HepG2 (cell line): Measurements from ENCODE around the gene RASA2. TPM values are rescaled to one million over a fixed set of nuclear protein-coding genes. Genes with fewer than 3 reads are reported as not detected.

Source experiments
- ATAC-seq: fragments of 200-7000 bp; cut with Tn5 transposase; 3 replicates; pipeline ENCODE4 v1.9.1; 2020; ENCODE audit warnings: mild to moderate bottlenecking, moderate library complexity
- BruUV-seq: library from RNA; stranded (reverse); fragments of 400-500 nt; replicated peaks from 2 replicates; lab custom pipeline; 2021; lab: Mats Ljungman, UMichigan
- CTCF ChIA-PET: fragments of 300-600 bp; formaldehyde crosslinking; extraction: SDS; loops from one replicate; lab custom pipeline; 2021; ENCODE audit warnings: low total read pairs, inconsistent platforms, low intra/inter-chr PET ratio; lab: Yijun Ruan, JAX
- POLR2A ChIA-PET: fragments of 350-600 bp; sonication (Branson Sonifier 250); formaldehyde crosslinking; loops from one replicate; lab custom pipeline; 2020; ENCODE audit warnings: antibody characterized with exemption, inconsistent platforms; lab: Yijun Ruan, JAX
- DNase-seq: peaks from one replicate; pipeline ENCODE4 v3.0.0-alpha.2; 2015; ENCODE audit warnings: low spot score
- FAIRE-seq: peaks from 3 replicates; lab custom pipeline; 2011; peaks lifted over from hg19 to GRCh38; lab: Jason Lieb, UNC
- H2AFZ ChIP-seq: one replicate; pipeline ENCODE4 v1.6.1; 2011; ENCODE audit warnings: low read length, inconsistent platforms
- H3K27ac ChIP-seq: fragments of 300-600 bp; 3 replicates; pipeline ENCODE4 v1.8.0; 2011; ENCODE audit warnings: mixed run types, mild to moderate bottlenecking, mixed read lengths, low read length, inconsistent platforms; ENCODE audit not compliant: insufficient read depth; ENCODE audit errors: extremely low read length
- H3K27me3 ChIP-seq, 2 experiments: fragments of 200-600 bp in 1 of 2; 2 replicates in 1 of 2; 3 replicates in 1 of 2; pipeline versions ENCODE4 v1.6.0 to v1.8.0; 2011; ENCODE audit warnings: low read length in 2 of 2, mild to moderate bottlenecking in 2 of 2, moderate library complexity in 2 of 2, inconsistent platforms in 1 of 2; ENCODE audit not compliant: insufficient read depth in 2 of 2, control insufficient read depth in 1 of 2
- H3K36me3 ChIP-seq, 2 experiments: fragments of 200-600 bp in 1 of 2; replicated peaks in 1 of 2; 2 replicates in 1 of 2; 3 replicates in 1 of 2; pipeline versions ENCODE4 v1.5.1 to v1.8.0; 2011; ENCODE audit warnings: low read length in 2 of 2, inconsistent platforms in 1 of 2; ENCODE audit not compliant: insufficient read depth in 2 of 2, control insufficient read depth in 1 of 2
- H3K4me1 ChIP-seq: 2 replicates; pipeline ENCODE4 v1.5.1; 2012; ENCODE audit warnings: low read length, inconsistent platforms; ENCODE audit not compliant: insufficient read depth
- H3K4me2 ChIP-seq: 2 replicates; pipeline ENCODE4 v1.6.0; 2011; ENCODE audit warnings: low read depth, low read length, inconsistent platforms
- H3K4me3 ChIP-seq, 3 experiments: fragments of 200-600 bp in 1 of 3; sonication (generic), shearing (Covaris generic) in 1 of 3; replicated peaks in 1 of 3; 2 replicates each; pipeline ENCODE4 v1.5.1; 2011 to 2016; ENCODE audit warnings: low read length in 3 of 3, inconsistent platforms in 2 of 3, low read depth in 2 of 3, mild to moderate bottlenecking in 2 of 3, control low read depth in 1 of 3, mixed read lengths in 1 of 3; ENCODE audit not compliant: insufficient read depth in 1 of 3
- H3K79me2 ChIP-seq: one replicate; pipeline ENCODE4 v1.6.1; 2011; ENCODE audit warnings: low read length, inconsistent platforms; ENCODE audit not compliant: insufficient read depth
- H3K9ac ChIP-seq: 2 replicates; pipeline ENCODE4 v1.6.0; 2011; ENCODE audit warnings: mild to moderate bottlenecking, low read depth, low read length, inconsistent platforms; ENCODE audit not compliant: insufficient read depth
- H3K9me3 ChIP-seq: 2 replicates; pipeline ENCODE4 v1.5.1; 2012; ENCODE audit warnings: mild to moderate bottlenecking, low read length
- H4K20me1 ChIP-seq: 2 replicates; pipeline ENCODE4 v1.6.0; 2011; ENCODE audit warnings: inconsistent platforms, mild to moderate bottlenecking, low read length, moderate library complexity; ENCODE audit not compliant: insufficient read depth
- ATAD3A ChIP-seq: sonication (generic); formaldehyde crosslinking; IDR thresholded peaks from 2 replicates; pipeline ENCODE4 v1.4.0; 2020; ENCODE audit warnings: missing genetic modification reagents
- BHLHE40 ChIP-seq: IDR thresholded peaks from 2 replicates; pipeline ENCODE4 v1.6.1; 2011; ENCODE audit warnings: low read length, improper control_type of control experiment
- HNF1B ChIP-seq: sonication (generic); formaldehyde crosslinking; IDR thresholded peaks from 2 replicates; pipeline ENCODE4 v1.5.1; 2020; ENCODE audit warnings: mild to moderate bottlenecking, moderate library complexity, missing genetic modification reagents
- MYNN ChIP-seq: sonication (generic); formaldehyde crosslinking; IDR thresholded peaks from 2 replicates; pipeline ENCODE4 v1.4.0; 2020; ENCODE audit warnings: mild to moderate bottlenecking, low read depth, missing genetic modification reagents
- NFE2 ChIP-seq: sonication (generic); formaldehyde crosslinking; IDR thresholded peaks from 2 replicates; pipeline ENCODE4 v1.4.0; 2020; ENCODE audit warnings: missing genetic modification reagents
- NFE2L2 ChIP-seq: fragments of 150-350 bp; IDR thresholded peaks from 2 replicates; pipeline ENCODE4 v1.6.1; 2014; ENCODE audit warnings: low read length
- PBX2 ChIP-seq: IDR thresholded peaks from 2 replicates; pipeline ENCODE4 v1.6.1; 2016; ENCODE audit warnings: control low read depth
- PREB ChIP-seq: sonication (generic); formaldehyde crosslinking; IDR thresholded peaks from 2 replicates; pipeline ENCODE4 v1.4.0; 2020; ENCODE audit warnings: missing genetic modification reagents
- RFX1 ChIP-seq: fragments of 450-650 bp; IDR thresholded peaks from 2 replicates; pipeline ENCODE4 v1.6.1; 2017
- SIN3B ChIP-seq: fragments of 150-350 bp; IDR thresholded peaks from 2 replicates; pipeline ENCODE4 v1.6.1; 2014; ENCODE audit warnings: low read length
- ZNF234 ChIP-seq: sonication (generic); formaldehyde crosslinking; conservative IDR thresholded peaks from 2 replicates; pipeline ENCODE4 v1.5.1; 2020; ENCODE audit warnings: mild to moderate bottlenecking, missing genetic modification reagents
- ZNF282 ChIP-seq: fragments of 450-650 bp; IDR thresholded peaks from 2 replicates; pipeline ENCODE4 v1.6.1; 2018; ENCODE audit not compliant: partially characterized antibody
- ZNF543 ChIP-seq: sonication (generic); formaldehyde crosslinking; IDR thresholded peaks from 2 replicates; pipeline ENCODE4 v1.4.0; 2020; ENCODE audit warnings: mild to moderate bottlenecking, missing genetic modification reagents
- ZNF569 ChIP-seq: sonication (generic); formaldehyde crosslinking; IDR thresholded peaks from 2 replicates; pipeline ENCODE4 v1.5.0; 2020; ENCODE audit warnings: mild to moderate bottlenecking, missing genetic modification reagents, moderate library complexity, borderline replicate concordance
- ZNF597 ChIP-seq: sonication (generic); formaldehyde crosslinking; IDR thresholded peaks from 2 replicates; pipeline ENCODE4 v1.5.0; 2020; ENCODE audit warnings: missing genetic modification reagents
- WGBS: methylation state at CpG from one replicate; pipeline ENCODE4 v1.1.6; 2017; ENCODE audit warnings: low lambda C conversion rate; 5-methylcytosine and 5-hydroxymethylcytosine counted together
- in situ Hi-C: cut with HindIII; loops from 2 replicates; pipeline ENCODE4 v1.10.0; 2017; ENCODE audit warnings: low pct_unique_long_range_greater_than_20kb; ENCODE audit not compliant: extremely low pct_ligation_motif_present
- intact Hi-C: fragments of 100-400 bp; cut with micrococcal nuclease; formaldehyde crosslinking; loops from one replicate; pipeline ENCODE4 v1.10.0; 2022; ENCODE audit not compliant: unreplicated experiment
- polyA plus RNA-seq, 8 experiments: library from polyadenylated mRNA; depleted of rRNA in 3 of 8; stranded (reverse) in 7 of 8; unstranded in 1 of 8; fragments of >200 nt; fragmentation: Illumina TruSeq in 4 of 8; extraction: Trizol in 4 of 8; gene quantifications; 2 replicates each; pipeline versions ENCODE4 v1.2.1 to v1.2.3, GENCODE V29; 2011 to 2016; ENCODE audit warnings: low read depth in 4 of 8, missing spikeins in 1 of 8, mixed read lengths in 1 of 8; ENCODE audit not compliant: insufficient read depth in 1 of 8
- total RNA-seq, 5 experiments: library from RNA; depleted of rRNA; stranded (reverse); fragments of >200 nt; fragmentation: Illumina TruSeq; extraction: Trizol; gene quantifications; 2 replicates each; pipeline ENCODE4 v1.2.3, GENCODE V29; 2016; ENCODE audit warnings: low read depth in 1 of 5

Gene RASA2
- total and polyA plus RNA-seq, 2 of the 13 experiments (the other 11 are each of a cell fraction or from before 2014, with no cell fraction given), result 5.4 to 8.5 TPM

- Histone ChIP-seq H4K20me1 (no peaks in the 10 kb centered on the region), H3K79me2 (no peaks in the 10 kb centered on the region), H3K4me2 (no peak overlapping the region; the same call in 1 of the 2 replicates), H2AFZ (no peak overlapping the region), H3K36me3 (no peaks in the 10 kb centered on the region), H3K27ac (no peak overlapping the region), H3K9me3 (no peaks in the 10 kb centered on the region), H3K9ac (no peak overlapping the region), H3K4me1 (peaks cover 25% of the 10 kb centered on the region), H3K27me3 (peaks cover 0 to 3% of the 10 kb centered on the region in 2 experiments; a peak in 2 of 5 replicates), H3K4me3 (no peak overlapping the region)
- intact Hi-C loops (no loop called here), in situ Hi-C loops (no loop called here)
- BruUV-seq, result no TSS peak
- POLR2A ChIA-PET, result no interaction called here
- TF ChIP-seq MYNN (CRISPR knock-in tag), result no peak
- TF ChIP-seq ZNF597 (CRISPR knock-in tag), result no peak
- TF ChIP-seq PREB, result no peak
- no peak for TF ChIP-seq PBX2
- TF ChIP-seq HNF1B, result no peak
- TF ChIP-seq RFX1, result no peak
- no peak for TF ChIP-seq ATAD3A (CRISPR knock-in tag)
- no peak for TF ChIP-seq SIN3B
- TF ChIP-seq NFE2 (CRISPR knock-in tag), result 0 out of 2 replicates have a peak, but pooled peaks have one; percentile 25
- no peak for TF ChIP-seq BHLHE40
- TF ChIP-seq ZNF543 (CRISPR knock-in tag), result no peak
- TF ChIP-seq ZNF282, result no peak
- no peak for TF ChIP-seq ZNF569
- TF ChIP-seq NFE2L2, result peak; percentile 44; the same call in 1 of the 2 replicates
- no peak for TF ChIP-seq ZNF234 (CRISPR knock-in tag)
- CTCF ChIA-PET, result no interaction called here
- 43% methylated on average over 5 of the region's 5 CpGs for WGBS
- DNase-seq (no peak), FAIRE-seq (no peak), ATAC-seq (no peak)
Observed at GRCh38 chr3:141652349-141652748, 165.5 kb downstream of the RASA2 start.
